Testis (tissue), 3 donors: ENCODE measurements around the gene TRRAP. TPM values are rescaled to one million over a fixed set of nuclear protein-coding genes. Genes with fewer than 3 reads are reported as not detected.

Experiments used
- DNase-seq: peaks from one replicate; pipeline ENCODE4 v3.0.0-alpha.2; 2019
- H3K27ac ChIP-seq, 2 donors: fragments of 200-600 bp; sonication (generic); one replicate each; pipeline ENCODE4 v1.5.1; 2019
- H3K27me3 ChIP-seq: fragments of 200-600 bp; sonication (generic); one replicate; pipeline ENCODE4 v1.5.1; 2019
- H3K36me3 ChIP-seq: fragments of 200-600 bp; sonication (generic); one replicate; pipeline ENCODE4 v1.5.1; 2017; ENCODE audit warnings: low read depth; ENCODE audit errors: missing control alignments
- H3K4me1 ChIP-seq: fragments of 200-600 bp; sonication (generic); one replicate; pipeline ENCODE4 v1.5.1; 2019
- H3K4me3 ChIP-seq, 2 donors: fragments of 200-600 bp; sonication (generic); one replicate each; pipeline ENCODE4 v1.5.1; 2017 to 2019
- H3K9me3 ChIP-seq: fragments of 200-600 bp; sonication (generic); one replicate; pipeline ENCODE4 v1.5.1; 2017
- CTCF ChIP-seq, 3 experiments: fragments of 450-650 bp in 2 of 3; fragments of 200-600 bp in 1 of 3; sonication (generic) in 1 of 3; IDR thresholded peaks; one replicate each; pipeline ENCODE4 v1.5.1; 2016 to 2019; ENCODE audit warnings: antibody characterized with exemption in 3 of 3, mild to moderate bottlenecking in 2 of 3, moderate library complexity in 1 of 3
- POLR2A ChIP-seq: fragments of 450-650 bp; IDR thresholded peaks from one replicate; pipeline ENCODE4 v1.6.1; 2017; ENCODE audit warnings: antibody characterized with exemption, mild to moderate bottlenecking, moderate library complexity
- WGBS, 2 donors: methylation state at CpG; one replicate each; pipeline ENCODE4 v1.1.5; 2018; 5-methylcytosine and 5-hydroxymethylcytosine counted together
- intact Hi-C: fragments of 100-400 bp; cut with DNase I; formaldehyde crosslinking; loops from one replicate; pipeline ENCODE4 v1.15.1; 2023; ENCODE audit warnings: low total_unique reads
- polyA plus RNA-seq: library from polyadenylated mRNA; stranded (reverse); fragments of 350-450 nt; fragmentation: Illumina TruSeq; extraction: RNeasy Lipid Tissue Mini Kit (QIAGEN cat#74804); gene quantifications from one replicate; pipeline ENCODE4 v1.2.3, GENCODE V29; 2014; ENCODE audit warnings: low read depth, low replicate concordance; ENCODE audit not compliant: insufficient read depth
- total RNA-seq, 2 donors: library from RNA; depleted of rRNA; stranded (reverse); fragments of >200 nt; gene quantifications; one replicate each; pipeline ENCODE4 v1.2.3, GENCODE V29; 2016

The TRRAP gene
- total and polyA plus RNA-seq, 3 donors from 2014 or later, result 45.6 to 120 (median 119) TPM

GRCh38 chr7:98900815-98901214 lies 22.5 kb downstream of the TRRAP start:
- intact Hi-C loops, result no loop called here
- 87 to 94% methylated on average over 3 of the region's 3 CpGs for WGBS, 2 donors
- no peaks in the 10 kb centered on the region for H3K36me3 ChIP-seq
- H3K4me1 ChIP-seq, result no peaks in the 10 kb centered on the region
- no peak for DNase-seq
- TF ChIP-seq CTCF (IDR thresholded peaks at IDR 0.05) (no peak), POLR2A (no peak)
- H3K9me3 ChIP-seq, result no peaks in the 10 kb centered on the region
- H3K27ac ChIP-seq, result no peak overlapping the region
- no peaks in the 10 kb centered on the region for H3K27me3 ChIP-seq
- no peak overlapping the region for H3K4me3 ChIP-seq

GRCh38 chr7:98902523-98902922 lies 24.2 kb downstream of the TRRAP start:
- Histone ChIP-seq H3K4me1 (no peaks in the 10 kb centered on the region), H3K9me3 (no peaks in the 10 kb centered on the region), H3K36me3 (no peaks in the 10 kb centered on the region), H3K27me3 (no peaks in the 10 kb centered on the region), H3K4me3 (no peak overlapping the region), H3K27ac (no peak overlapping the region)
- WGBS, 2 donors, result 85% methylated on average over 3 of the region's 3 CpGs
- TF ChIP-seq CTCF (IDR thresholded peaks at IDR 0.05) (no peak), POLR2A (no peak)
- intact Hi-C loops, result no loop called here
- no peak for DNase-seq

- no peak for TF ChIP-seq POLR2A
- TF ChIP-seq CTCF (IDR thresholded peaks at IDR 0.05), result no peak
- 97 to 98% methylated on average over 4 of the region's 4 CpGs for WGBS, 2 donors
- intact Hi-C loops, result no loop called here
- Histone ChIP-seq H3K4me1 (no peaks in the 10 kb centered on the region), H3K27ac (no peak overlapping the region), H3K36me3 (no peaks in the 10 kb centered on the region), H3K4me3 (no peak overlapping the region), H3K27me3 (no peaks in the 10 kb centered on the region), H3K9me3 (no peaks in the 10 kb centered on the region)
- DNase-seq, result no peak
These were observed 24.9 kb downstream of the TRRAP start for GRCh38 chr7:98903246-98903645.

- Histone ChIP-seq H3K9me3 (no peaks in the 10 kb centered on the region), H3K27me3 (no peaks in the 10 kb centered on the region), H3K36me3 (no peaks in the 10 kb centered on the region), H3K27ac (no peak overlapping the region), H3K4me3 (no peak overlapping the region), H3K4me1 (no peaks in the 10 kb centered on the region)
- intact Hi-C loops, result no loop called here
- no peak for DNase-seq
- 91 to 96% methylated on average over 5 of the region's 5 CpGs for WGBS, 2 donors
- TF ChIP-seq CTCF (IDR thresholded peaks at IDR 0.05), result no peak
These were observed 29.2 kb downstream of the TRRAP start for GRCh38 chr7:98907570-98907969.

- H3K27me3 ChIP-seq, result no peaks in the 10 kb centered on the region
- no peaks in the 10 kb centered on the region for H3K4me1 ChIP-seq
- TF ChIP-seq CTCF (IDR thresholded peaks at IDR 0.05), result no peak
- TF ChIP-seq POLR2A, result no peak
- H3K36me3 ChIP-seq, result no peaks in the 10 kb centered on the region
- H3K9me3 ChIP-seq, result no peaks in the 10 kb centered on the region
- no peak overlapping the region for H3K27ac ChIP-seq
- no peak overlapping the region for H3K4me3 ChIP-seq
- intact Hi-C loops, result no loop called here
- no peak for DNase-seq
- 91% methylated on average over 9 to 19 of the region's 19 CpGs for WGBS, 2 donors
These were observed 30.3 kb downstream of the TRRAP start for GRCh38 chr7:98908585-98908984.
